ENCODE results near the gene TLE7.

DNA sequence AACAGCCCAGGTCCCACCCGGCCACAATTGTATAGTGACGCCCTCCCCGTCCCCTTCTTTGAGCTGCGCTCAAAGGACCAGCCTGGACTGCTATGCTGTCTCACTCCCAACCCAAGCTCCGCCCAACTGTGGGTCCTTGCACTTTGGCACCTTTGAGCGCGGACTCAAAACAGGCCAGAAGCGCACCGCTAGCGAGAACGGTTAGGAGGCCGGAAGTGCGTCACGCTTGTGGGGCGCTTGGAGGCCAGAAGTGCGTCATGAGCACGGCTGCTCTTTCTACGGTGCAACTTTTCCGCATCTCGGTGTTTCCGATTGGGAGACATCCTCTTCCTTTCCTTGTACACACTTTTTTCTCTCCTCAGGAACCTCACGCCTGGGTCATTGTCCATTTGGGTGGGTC lies 47.3 kb upstream of the TLE7 start, which contains the start of gene ZNF19:
- TF ChIP-seq POLR2A (IDR thresholded peaks at IDR 0.05) = no peak
- TF ChIP-seq, protein P1, sequence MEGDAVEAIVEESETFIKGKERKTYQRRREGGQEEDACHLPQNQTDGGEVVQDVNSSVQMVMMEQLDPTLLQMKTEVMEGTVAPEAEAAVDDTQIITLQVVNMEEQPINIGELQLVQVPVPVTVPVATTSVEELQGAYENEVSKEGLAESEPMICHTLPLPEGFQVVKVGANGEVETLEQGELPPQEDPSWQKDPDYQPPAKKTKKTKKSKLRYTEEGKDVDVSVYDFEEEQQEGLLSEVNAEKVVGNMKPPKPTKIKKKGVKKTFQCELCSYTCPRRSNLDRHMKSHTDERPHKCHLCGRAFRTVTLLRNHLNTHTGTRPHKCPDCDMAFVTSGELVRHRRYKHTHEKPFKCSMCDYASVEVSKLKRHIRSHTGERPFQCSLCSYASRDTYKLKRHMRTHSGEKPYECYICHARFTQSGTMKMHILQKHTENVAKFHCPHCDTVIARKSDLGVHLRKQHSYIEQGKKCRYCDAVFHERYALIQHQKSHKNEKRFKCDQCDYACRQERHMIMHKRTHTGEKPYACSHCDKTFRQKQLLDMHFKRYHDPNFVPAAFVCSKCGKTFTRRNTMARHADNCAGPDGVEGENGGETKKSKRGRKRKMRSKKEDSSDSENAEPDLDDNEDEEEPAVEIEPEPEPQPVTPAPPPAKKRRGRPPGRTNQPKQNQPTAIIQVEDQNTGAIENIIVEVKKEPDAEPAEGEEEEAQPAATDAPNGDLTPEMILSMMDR (IDR thresholded peaks at IDR 0.05) = no peak
